ENCODE measurements around the gene GABBR2.

Gene GABBR2

DNA sequence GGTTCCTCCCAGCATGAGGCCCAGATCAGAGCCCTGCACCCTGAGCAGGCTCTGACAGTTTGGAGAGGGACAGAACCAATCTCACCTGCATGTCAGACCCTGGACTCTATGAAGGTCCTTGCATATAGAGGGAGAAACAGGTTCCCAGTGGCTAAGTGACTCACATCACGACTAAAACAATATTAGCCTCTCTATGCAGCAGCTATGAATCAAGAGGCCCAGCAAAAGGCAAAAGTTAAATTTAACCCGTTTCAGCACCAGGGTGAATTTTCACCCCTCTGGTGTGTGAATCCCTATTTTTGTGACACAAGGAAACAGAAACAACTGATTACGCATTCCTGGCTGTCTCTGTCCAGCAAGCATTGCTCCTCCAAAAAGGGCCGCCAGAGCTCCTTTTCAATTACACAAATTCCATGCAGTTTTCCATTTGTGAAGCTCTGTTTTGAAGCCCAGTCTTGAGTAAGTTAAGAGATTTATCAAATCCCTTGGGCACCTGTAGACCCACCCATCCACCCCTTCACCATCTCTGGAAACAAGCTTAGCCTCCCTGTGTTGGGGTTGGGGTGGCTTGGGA, 136.6 kb downstream of the GABBR2 start:
- no peaks in the 10 kb centered on the region for H3K9me3 ChIP-seq (ENCODE audit: insufficient read depth, low read length)
- H3K27me3 ChIP-seq (ENCODE audit: low read depth, low read length) = no peaks in the 10 kb centered on the region; the same call in 1 of the 2 replicates
- H4K20me1 ChIP-seq (ENCODE audit: insufficient read depth, low read length) = no peaks in the 10 kb centered on the region
- no peak overlapping the region for H3K4me3 ChIP-seq (ENCODE audit: low read length)
- H3K36me3 ChIP-seq (replicated peaks; ENCODE audit: low read depth, low read length) = no peaks in the 10 kb centered on the region
- no peaks in the 10 kb centered on the region for H3K79me2 ChIP-seq (ENCODE audit: low read length)
- H3K4me2 ChIP-seq (ENCODE audit: low read length) = no peak overlapping the region
- no peak overlapping the region for H2AFZ ChIP-seq (ENCODE audit: low read depth, low read length)
- H3K4me1 ChIP-seq (ENCODE audit: low read length) = peaks cover 5% of the 10 kb centered on the region; the same call in 1 of the 2 replicates
- no peak overlapping the region for H3K27ac ChIP-seq (ENCODE audit: low read length)
- TF ChIP-seq, protein P1, sequence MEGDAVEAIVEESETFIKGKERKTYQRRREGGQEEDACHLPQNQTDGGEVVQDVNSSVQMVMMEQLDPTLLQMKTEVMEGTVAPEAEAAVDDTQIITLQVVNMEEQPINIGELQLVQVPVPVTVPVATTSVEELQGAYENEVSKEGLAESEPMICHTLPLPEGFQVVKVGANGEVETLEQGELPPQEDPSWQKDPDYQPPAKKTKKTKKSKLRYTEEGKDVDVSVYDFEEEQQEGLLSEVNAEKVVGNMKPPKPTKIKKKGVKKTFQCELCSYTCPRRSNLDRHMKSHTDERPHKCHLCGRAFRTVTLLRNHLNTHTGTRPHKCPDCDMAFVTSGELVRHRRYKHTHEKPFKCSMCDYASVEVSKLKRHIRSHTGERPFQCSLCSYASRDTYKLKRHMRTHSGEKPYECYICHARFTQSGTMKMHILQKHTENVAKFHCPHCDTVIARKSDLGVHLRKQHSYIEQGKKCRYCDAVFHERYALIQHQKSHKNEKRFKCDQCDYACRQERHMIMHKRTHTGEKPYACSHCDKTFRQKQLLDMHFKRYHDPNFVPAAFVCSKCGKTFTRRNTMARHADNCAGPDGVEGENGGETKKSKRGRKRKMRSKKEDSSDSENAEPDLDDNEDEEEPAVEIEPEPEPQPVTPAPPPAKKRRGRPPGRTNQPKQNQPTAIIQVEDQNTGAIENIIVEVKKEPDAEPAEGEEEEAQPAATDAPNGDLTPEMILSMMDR (IDR thresholded peaks at IDR 0.05; ENCODE audit: low read depth, low read length) = no peak
- TF ChIP-seq EZH2phosphoT487 (IDR thresholded peaks at IDR 0.05; ENCODE audit: low read depth) = no peak
- H3K9ac ChIP-seq (ENCODE audit: low read length) = no peak overlapping the region

GRCh38 chr9:98571643-98572042, 137.1 kb downstream of the GABBR2 start:
- no peak overlapping the region for H3K9ac ChIP-seq (ENCODE audit: low read length)
- no peak overlapping the region for H3K27ac ChIP-seq (ENCODE audit: low read length)
- no peaks in the 10 kb centered on the region; the same call in 1 of the 2 replicates for H3K27me3 ChIP-seq (ENCODE audit: low read depth, low read length)
- no peak for TF ChIP-seq EZH2phosphoT487 (IDR thresholded peaks at IDR 0.05; ENCODE audit: low read depth)
- TF ChIP-seq, protein P1 (IDR thresholded peaks at IDR 0.05; ENCODE audit: low read depth, low read length) = no peak
- H2AFZ ChIP-seq (ENCODE audit: low read depth, low read length) = no peak overlapping the region
- peaks cover 5% of the 10 kb centered on the region; the same call in 1 of the 2 replicates for H3K4me1 ChIP-seq (ENCODE audit: low read length)
- no peaks in the 10 kb centered on the region for H3K79me2 ChIP-seq (ENCODE audit: low read length)
- no peaks in the 10 kb centered on the region for H3K9me3 ChIP-seq (ENCODE audit: insufficient read depth, low read length)
- no peaks in the 10 kb centered on the region for H4K20me1 ChIP-seq (ENCODE audit: insufficient read depth, low read length)
- H3K4me2 ChIP-seq (ENCODE audit: low read length) = no peak overlapping the region
- no peak overlapping the region for H3K4me3 ChIP-seq (ENCODE audit: low read length)
- H3K36me3 ChIP-seq (replicated peaks; ENCODE audit: low read depth, low read length) = no peaks in the 10 kb centered on the region

DNA sequence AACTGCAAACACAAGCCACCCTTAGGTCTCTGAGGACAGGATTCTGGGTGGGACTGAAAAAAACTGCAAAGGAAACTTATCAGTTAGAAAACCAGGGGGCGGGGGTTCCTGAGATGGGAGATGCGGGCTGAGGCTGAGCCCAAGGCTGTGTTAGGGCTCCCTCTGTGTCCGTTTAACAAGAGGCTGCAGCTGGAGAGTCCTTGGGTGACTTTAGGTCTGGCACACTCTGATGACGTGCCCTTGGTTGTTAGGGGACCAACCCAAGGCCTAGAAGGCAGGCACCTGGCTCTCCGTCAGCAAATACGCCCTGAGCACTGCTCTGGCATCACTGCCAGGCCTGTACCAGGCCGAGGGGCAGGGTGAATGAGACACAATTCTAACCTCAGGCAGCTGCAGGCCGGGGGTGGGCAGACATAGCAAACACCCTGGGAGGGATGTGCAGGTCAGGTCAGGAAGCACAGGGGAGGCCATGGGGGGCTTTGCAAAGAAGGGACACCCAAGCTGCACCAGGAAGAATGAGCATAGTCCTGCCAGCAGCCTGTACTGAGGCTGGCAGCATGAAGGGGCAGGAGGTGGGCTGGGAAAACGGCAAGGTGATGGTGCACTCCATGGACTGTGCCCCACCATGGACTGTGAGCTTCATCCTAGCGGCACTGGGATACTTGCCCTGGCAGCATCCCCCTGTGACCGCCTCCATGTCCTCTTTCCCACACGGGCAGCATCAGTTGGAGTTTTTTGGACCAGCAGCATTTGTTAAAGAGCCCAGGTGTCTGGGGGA, 137.9 kb downstream of the GABBR2 start:
- H3K4me1 ChIP-seq (ENCODE audit: low read length) = peaks cover 4% of the 10 kb centered on the region; the same call in 1 of the 2 replicates
- TF ChIP-seq, protein P1 (IDR thresholded peaks at IDR 0.05; ENCODE audit: low read depth, low read length) = no peak
- TF ChIP-seq EZH2phosphoT487 (IDR thresholded peaks at IDR 0.05; ENCODE audit: low read depth) = no peak
- no peak overlapping the region for H3K9ac ChIP-seq (ENCODE audit: low read length)
- H3K4me3 ChIP-seq (ENCODE audit: low read length) = no peak overlapping the region
- no peaks in the 10 kb centered on the region for H4K20me1 ChIP-seq (ENCODE audit: insufficient read depth, low read length)
- no peaks in the 10 kb centered on the region for H3K9me3 ChIP-seq (ENCODE audit: insufficient read depth, low read length)
- no peak overlapping the region for H2AFZ ChIP-seq (ENCODE audit: low read depth, low read length)
- H3K79me2 ChIP-seq (ENCODE audit: low read length) = no peaks in the 10 kb centered on the region
- no peak overlapping the region for H3K4me2 ChIP-seq (ENCODE audit: low read length)
- no peaks in the 10 kb centered on the region for H3K36me3 ChIP-seq (replicated peaks; ENCODE audit: low read depth, low read length)
- H3K27me3 ChIP-seq (ENCODE audit: low read depth, low read length) = no peaks in the 10 kb centered on the region; the same call in 1 of the 2 replicates
- H3K27ac ChIP-seq (ENCODE audit: low read length) = no peak overlapping the region

DNA sequence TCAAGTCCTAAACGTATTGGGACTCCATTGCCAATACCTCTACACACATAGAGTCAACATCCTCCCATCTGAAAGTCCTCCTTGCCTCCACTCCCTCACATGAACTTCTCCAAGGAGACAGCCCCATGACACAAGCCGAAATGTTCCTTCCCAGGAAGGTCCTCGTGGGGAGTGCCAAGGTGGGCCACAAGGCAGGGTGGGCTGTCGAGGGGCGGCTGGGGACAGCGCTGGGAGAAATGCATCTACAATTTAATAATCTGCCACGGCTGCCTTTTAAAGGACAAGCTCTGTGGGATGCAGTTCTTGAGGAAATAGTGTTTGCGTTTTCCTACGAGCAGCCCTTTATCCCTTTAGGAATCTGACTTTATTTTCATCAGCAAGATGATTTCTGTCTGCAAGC, 138.7 kb downstream of the GABBR2 start:
- H3K4me2 ChIP-seq (ENCODE audit: low read length) = no peak overlapping the region
- H3K79me2 ChIP-seq (ENCODE audit: low read length) = no peaks in the 10 kb centered on the region
- H2AFZ ChIP-seq (ENCODE audit: low read depth, low read length) = no peak overlapping the region
- no peaks in the 10 kb centered on the region for H4K20me1 ChIP-seq (ENCODE audit: insufficient read depth, low read length)
- no peaks in the 10 kb centered on the region for H3K9me3 ChIP-seq (ENCODE audit: insufficient read depth, low read length)
- no peaks in the 10 kb centered on the region; the same call in 1 of the 2 replicates for H3K27me3 ChIP-seq (ENCODE audit: low read depth, low read length)
- H3K4me3 ChIP-seq (ENCODE audit: low read length) = no peak overlapping the region
- no peaks in the 10 kb centered on the region for H3K36me3 ChIP-seq (replicated peaks; ENCODE audit: low read depth, low read length)
- TF ChIP-seq EZH2phosphoT487 (IDR thresholded peaks at IDR 0.05; ENCODE audit: low read depth) = no peak
- TF ChIP-seq, protein P1 (IDR thresholded peaks at IDR 0.05; ENCODE audit: low read depth, low read length) = no peak
- no peak overlapping the region for H3K27ac ChIP-seq (ENCODE audit: low read length)
- no peak overlapping the region for H3K9ac ChIP-seq (ENCODE audit: low read length)
- H3K4me1 ChIP-seq (ENCODE audit: low read length) = no peaks in the 10 kb centered on the region

All from OCI-LY3 (cell line).